ENCODE data around the gene LCLAT1.
"Not testable (repeated sequence)": the region's sequence is repeated elsewhere in the genome, so short reads cannot be mapped to it uniquely, and the experiment has no call there.

LCLAT1 gene

DNA sequence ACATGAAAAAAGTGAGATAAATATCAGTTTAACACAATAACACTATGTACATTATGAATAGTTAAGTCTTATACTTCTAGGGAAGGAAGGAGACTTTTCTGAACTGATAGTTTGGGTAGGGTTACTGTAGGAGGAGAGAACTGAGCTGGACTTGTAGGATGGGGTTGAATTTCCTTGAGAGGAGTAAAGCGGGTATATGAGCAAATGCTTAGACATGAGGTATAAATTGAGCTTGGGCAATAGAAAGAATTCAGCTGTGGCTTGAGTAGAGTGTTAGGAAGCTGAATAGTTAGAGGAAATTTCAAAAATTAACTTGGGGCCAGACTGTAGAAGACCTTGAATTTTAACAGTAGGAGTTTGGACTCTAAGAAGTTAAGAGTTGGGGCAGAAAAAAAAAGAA is 45.1 kb downstream of the LCLAT1 start:
- no peak for DNase-seq

GRCh38 chr2:30492619-30493018 is 45.6 kb downstream of the LCLAT1 start:
- no peak for DNase-seq

- no peak for DNase-seq
Measured at GRCh38 chr2:30493440-30493839, 46.4 kb downstream of the LCLAT1 start.

DNA sequence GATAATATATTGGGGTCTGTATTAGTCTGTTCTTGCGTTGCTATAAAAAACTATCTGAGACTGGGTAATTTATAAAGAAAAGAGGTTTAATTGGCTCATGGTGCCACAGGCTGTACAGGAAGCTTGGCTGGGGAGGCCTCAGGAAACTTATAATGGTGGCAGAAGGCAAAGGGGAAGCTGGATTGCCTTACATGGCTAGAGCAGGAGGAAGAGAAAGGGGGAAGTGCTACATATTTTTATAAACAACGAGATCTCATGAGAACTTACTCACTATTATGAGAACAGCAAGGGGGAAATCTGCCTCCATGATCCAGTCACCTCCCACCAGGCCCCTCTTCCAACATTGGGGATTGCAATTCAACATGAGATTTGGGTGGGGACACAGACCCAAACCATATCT is 48.9 kb downstream of the LCLAT1 start:
- not testable (repeated sequence) for DNase-seq

GRCh38 chr2:30499681-30500080 is 52.6 kb downstream of the LCLAT1 start:
- no peak for DNase-seq

- no peak for DNase-seq
Measured at GRCh38 chr2:30500699-30501098, 53.7 kb downstream of the LCLAT1 start.

GRCh38 chr2:30502310-30502709 is 55.3 kb downstream of the LCLAT1 start:
- no peak for DNase-seq

DNA sequence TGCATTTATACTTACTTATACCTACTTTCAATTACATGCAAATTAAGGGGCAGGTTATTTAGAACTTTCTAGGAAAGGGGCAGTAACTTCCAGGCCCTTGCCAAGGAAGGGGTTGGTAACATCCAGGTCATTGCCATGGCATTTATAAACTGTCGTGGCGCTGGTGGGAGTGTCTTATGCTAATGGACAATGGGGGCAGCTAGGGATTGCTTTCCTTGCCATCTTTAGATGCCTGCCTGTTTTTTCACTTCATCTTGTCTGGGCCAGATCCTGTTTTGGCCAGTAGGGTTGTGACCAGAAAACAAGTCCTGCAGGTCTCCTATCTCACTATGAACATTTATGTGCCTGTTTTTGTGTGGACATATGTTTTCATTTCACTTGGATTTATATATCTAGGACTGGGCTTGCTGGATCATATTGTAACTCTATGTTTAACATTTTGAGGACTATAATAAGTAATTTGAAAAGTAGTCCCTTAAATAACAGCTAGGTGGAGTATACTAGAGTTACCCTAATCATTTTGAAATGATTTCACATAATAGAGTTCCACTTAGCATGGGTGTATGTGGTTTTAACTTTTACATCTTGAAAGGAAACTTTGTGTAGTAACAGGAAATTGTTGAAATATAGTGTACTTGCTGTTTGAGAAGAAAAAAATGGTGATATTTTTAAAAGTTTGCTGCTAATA is 56.1 kb downstream of the LCLAT1 start:
- DNase-seq: no peak

GRCh38 chr2:30503695-30504052 is 56.6 kb downstream of the LCLAT1 start:
- no peak for DNase-seq

- no peak for DNase-seq
Measured at GRCh38 chr2:30504731-30505130, 57.7 kb downstream of the LCLAT1 start.

DNA sequence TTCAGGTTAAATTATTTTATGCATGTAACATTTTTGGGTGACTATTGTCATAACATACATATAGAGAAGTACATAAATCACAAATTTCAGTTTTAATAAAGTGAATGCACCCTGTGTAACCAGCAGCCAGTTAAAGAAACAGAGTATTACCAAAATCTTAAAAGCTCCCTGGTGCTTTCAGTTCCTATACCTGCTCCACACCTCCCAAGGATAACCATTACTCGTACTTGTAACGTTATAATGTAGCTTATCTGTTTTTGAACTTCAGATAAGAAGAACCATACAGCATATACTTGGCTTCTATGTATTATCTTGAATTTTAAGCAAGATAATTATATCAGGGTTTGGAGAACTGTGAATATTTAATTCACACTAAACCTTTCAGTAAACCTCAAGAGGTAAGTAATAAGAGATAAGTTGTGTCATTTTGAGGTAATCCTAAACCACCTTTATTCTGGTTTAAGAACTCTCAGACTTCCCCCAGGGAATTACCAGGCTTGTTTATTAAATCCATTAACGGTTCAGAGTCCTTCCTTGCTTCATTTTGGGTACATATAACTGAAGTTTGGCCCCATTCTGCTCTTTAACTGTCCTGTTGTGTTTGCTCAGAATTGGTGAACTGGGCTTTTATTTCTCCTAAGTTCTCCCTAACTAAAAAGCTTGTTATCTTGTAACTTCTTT is 58.6 kb downstream of the LCLAT1 start:
- DNase-seq: no peak

- not testable (repeated sequence) for DNase-seq
Measured at GRCh38 chr2:30507460-30507859, 60.4 kb downstream of the LCLAT1 start.

- DNase-seq: no peak
Measured at GRCh38 chr2:30509716-30510115, 62.7 kb downstream of the LCLAT1 start.

GRCh38 chr2:30510409-30510808 is 63.4 kb downstream of the LCLAT1 start:
- DNase-seq: no peak

- DNase-seq: no peak
Measured at GRCh38 chr2:30511122-30512083, 64.4 kb downstream of the LCLAT1 start.

DNA sequence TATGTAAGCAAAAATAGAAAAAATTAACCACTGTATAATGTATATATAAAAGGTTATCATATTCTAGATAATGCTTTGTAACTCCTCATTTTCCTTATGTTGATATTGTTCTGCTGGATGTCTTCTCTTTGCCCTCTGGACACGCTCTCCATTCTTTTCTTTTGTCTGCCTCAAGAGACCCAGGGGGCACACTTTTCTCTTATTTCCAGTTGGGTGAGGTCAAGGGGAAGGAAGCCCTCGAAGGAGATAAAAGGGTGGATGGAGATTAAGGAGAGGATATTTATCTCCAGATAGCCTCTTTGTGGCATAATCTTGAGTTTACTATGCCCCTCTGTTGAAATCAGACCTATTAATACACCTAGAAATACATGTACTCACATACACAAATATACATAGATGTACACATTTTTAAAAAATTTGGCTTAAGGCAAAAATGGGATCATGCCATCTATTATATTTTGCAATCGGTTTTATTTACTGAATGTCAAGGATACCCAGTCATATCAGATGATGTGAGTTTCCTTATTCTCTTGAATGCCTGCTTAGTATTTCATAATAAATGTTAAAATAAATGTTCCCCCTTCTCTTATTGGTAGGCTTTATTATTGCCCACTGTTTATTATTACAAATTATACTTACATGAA is 65.3 kb downstream of the LCLAT1 start:
- no peak for DNase-seq

DNA sequence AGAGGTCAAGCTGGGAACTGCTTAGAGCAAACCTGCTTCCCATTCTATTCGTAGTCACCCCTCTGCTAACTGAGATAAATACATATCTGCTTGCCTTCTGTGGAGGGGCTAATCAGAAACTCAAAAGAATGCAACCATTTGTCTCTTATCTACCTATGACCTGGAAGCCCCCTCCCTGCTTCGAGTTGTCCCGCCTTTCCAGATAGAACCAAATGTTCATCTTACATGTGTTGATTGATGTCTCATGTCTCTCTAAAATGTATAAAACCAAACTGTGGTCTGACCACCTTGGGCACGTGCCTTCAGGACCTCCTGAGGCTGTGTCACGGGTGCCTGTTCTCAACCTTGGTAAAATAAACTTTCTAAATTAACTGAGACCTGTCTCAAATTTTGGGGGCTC is 66.6 kb downstream of the LCLAT1 start:
- DNase-seq: not testable (repeated sequence)

- no peak for DNase-seq
Measured at GRCh38 chr2:30514134-30514847, 67.2 kb downstream of the LCLAT1 start.

DNA sequence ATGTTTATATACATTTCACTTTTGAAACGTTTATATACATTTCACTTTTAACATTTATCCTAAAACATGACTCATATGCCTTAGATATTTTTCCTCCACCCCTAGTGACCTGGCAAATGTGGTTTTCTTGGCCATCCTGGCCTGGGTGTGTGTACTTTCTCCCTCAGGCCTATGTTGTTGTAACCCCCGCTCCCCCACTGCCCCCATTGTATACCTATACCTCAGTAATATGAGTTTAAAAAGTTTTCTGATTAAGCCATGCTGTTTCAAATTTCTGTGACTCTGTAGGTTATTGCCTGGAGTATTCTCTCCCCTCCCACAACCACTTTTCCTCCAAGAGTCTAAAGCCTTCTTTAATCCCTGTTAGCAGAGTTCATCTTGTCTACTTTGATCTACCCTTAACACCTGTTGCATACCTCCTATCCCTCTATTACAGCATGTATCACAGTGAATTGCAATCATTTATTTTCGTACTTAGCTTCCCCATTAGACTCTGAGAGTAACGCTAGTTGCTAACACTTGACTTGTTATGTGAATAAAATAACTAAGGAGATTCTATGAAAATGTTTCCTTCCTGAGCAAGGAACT is 67.9 kb downstream of the LCLAT1 start:
- DNase-seq: no peak

GRCh38 chr2:30516166-30516565 is 69.1 kb downstream of the LCLAT1 start:
- DNase-seq: no peak

- no peak for DNase-seq
Measured at GRCh38 chr2:30519796-30520195, 72.8 kb downstream of the LCLAT1 start.

- DNase-seq: no peak
Measured at GRCh38 chr2:30522421-30522820, 75.4 kb downstream of the LCLAT1 start.

Measured in activated CD4-positive, alpha-beta T cell treated with anti-CD3 and anti-CD28 coated beads for 4 hours (primary cell).